Activated CD4-positive, CD25-positive, alpha-beta regulatory T cell treated with anti-CD3 and anti-CD28 coated beads, Interleukin-2, amount 50 U/mL, for 16 hours (primary cell): ENCODE measurements around the gene ARHGEF1.
"Not testable (repeated sequence)": the region's sequence is repeated elsewhere in the genome, so short reads cannot be mapped to it uniquely, and the experiment has no call there.

Experiments
- DNase-seq: peaks from one replicate; pipeline ENCODE4 v3.0.0-alpha.2; 2020; ENCODE audit warnings: low read depth, low spot score

Gene ARHGEF1

GRCh38 chr19:41904118-41904870 lies 21.3 kb downstream of the ARHGEF1 start:
- DNase-seq = no peak

GRCh38 chr19:41905273-41906002 lies 22.5 kb downstream of the ARHGEF1 start:
- DNase-seq = no peak

GRCh38 chr19:41906271-41906670 lies 23.3 kb downstream of the ARHGEF1 start:
- DNase-seq = no peak

- no peak for DNase-seq
These were observed 24.1 kb downstream of the ARHGEF1 start for GRCh38 chr19:41906916-41907680.

- no peak for DNase-seq
These were observed 25.1 kb downstream of the ARHGEF1 start for GRCh38 chr19:41907994-41908615.

GRCh38 chr19:41908724-41909464 lies 25.9 kb downstream of the ARHGEF1 start:
- DNase-seq = no peak

GRCh38 chr19:41909706-41910105 lies 26.7 kb downstream of the ARHGEF1 start:
- no peak for DNase-seq

- no peak for DNase-seq
These were observed 27.4 kb downstream of the ARHGEF1 start for GRCh38 chr19:41910240-41910991.

GRCh38 chr19:41910992-41911888 lies 28.3 kb downstream of the ARHGEF1 start:
- no peak for DNase-seq

GRCh38 chr19:41911889-41912731 lies 29.1 kb downstream of the ARHGEF1 start:
- no peak for DNase-seq

- DNase-seq = no peak
These were observed 30.0 kb downstream of the ARHGEF1 start for GRCh38 chr19:41912899-41913537.

- DNase-seq = no peak
These were observed 30.8 kb downstream of the ARHGEF1 start for GRCh38 chr19:41913538-41914423.

GRCh38 chr19:41914424-41914834 lies 31.4 kb downstream of the ARHGEF1 start:
- DNase-seq = not testable (repeated sequence)

- DNase-seq = no peak
These were observed 32.2 kb downstream of the ARHGEF1 start for GRCh38 chr19:41915021-41915775.

- no peak for DNase-seq
These were observed 32.9 kb downstream of the ARHGEF1 start for GRCh38 chr19:41915776-41916414.

- DNase-seq = no peak
These were observed 34.7 kb downstream of the ARHGEF1 start for GRCh38 chr19:41917676-41918075.
